NB4 (cell line): ENCODE results near the gene MRPS15.
"Not testable (repeated sequence)": the region's sequence is repeated elsewhere in the genome, so short reads cannot be mapped to it uniquely, and the experiment has no call there.

Experiments
- DNase-seq: peaks from one replicate; pipeline ENCODE4 v3.0.0; 2010; ENCODE audit warnings: low read depth
- H3K4me3 ChIP-seq: one replicate; pipeline ENCODE4 v1.5.1; 2011; ENCODE audit warnings: mild to moderate bottlenecking, low read depth, low read length, moderate library complexity
- MAX ChIP-seq: IDR thresholded peaks from 2 replicates; pipeline ENCODE4 v1.6.1; 2011; ENCODE audit warnings: low read depth, low read length
- MYC ChIP-seq: IDR thresholded peaks from 2 replicates; pipeline ENCODE4 v1.6.1; 2011; ENCODE audit warnings: low read depth, low read length
- POLR2A ChIP-seq: IDR thresholded peaks from 2 replicates; pipeline ENCODE4 v1.6.1; 2011; ENCODE audit warnings: mild to moderate bottlenecking; ENCODE audit not compliant: insufficient read length; ENCODE audit errors: extremely low read depth
- TF ChIP-seq, protein P1 (sequence below): IDR thresholded peaks from one replicate; pipeline ENCODE4 v1.5.1; 2012; ENCODE audit warnings: low read depth, low read length

Gene MRPS15

DNA sequence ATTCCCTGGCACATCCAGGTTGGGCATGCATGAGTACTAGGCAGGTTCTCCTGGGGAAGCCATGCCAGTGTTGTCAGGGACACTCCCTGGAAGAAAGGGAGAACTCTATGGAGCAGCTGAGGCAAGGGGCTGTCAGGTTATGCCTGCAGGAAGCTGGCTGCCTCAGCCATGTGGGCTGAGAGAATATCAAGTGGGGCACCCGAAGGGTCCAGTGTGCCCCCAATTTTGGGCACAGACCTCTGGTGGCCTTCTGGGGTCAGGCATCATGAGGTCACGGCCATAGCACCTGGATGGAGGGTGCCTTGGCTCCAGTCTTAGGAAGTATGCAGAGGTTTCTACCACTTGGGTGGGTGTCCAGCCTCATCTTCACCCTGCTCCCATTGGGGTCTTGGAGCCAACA is 16.0 kb upstream of the MRPS15 start:
- DNase-seq, result no peak
- TF ChIP-seq, protein P1, sequence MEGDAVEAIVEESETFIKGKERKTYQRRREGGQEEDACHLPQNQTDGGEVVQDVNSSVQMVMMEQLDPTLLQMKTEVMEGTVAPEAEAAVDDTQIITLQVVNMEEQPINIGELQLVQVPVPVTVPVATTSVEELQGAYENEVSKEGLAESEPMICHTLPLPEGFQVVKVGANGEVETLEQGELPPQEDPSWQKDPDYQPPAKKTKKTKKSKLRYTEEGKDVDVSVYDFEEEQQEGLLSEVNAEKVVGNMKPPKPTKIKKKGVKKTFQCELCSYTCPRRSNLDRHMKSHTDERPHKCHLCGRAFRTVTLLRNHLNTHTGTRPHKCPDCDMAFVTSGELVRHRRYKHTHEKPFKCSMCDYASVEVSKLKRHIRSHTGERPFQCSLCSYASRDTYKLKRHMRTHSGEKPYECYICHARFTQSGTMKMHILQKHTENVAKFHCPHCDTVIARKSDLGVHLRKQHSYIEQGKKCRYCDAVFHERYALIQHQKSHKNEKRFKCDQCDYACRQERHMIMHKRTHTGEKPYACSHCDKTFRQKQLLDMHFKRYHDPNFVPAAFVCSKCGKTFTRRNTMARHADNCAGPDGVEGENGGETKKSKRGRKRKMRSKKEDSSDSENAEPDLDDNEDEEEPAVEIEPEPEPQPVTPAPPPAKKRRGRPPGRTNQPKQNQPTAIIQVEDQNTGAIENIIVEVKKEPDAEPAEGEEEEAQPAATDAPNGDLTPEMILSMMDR, result no peak
- TF ChIP-seq POLR2A (no peak), MAX (no peak), MYC (no peak)
- H3K4me3 ChIP-seq, result no peak overlapping the region

GRCh38 chr1:36479505-36480051 is 15.4 kb upstream of the MRPS15 start:
- TF ChIP-seq POLR2A, result no peak
- H3K4me3 ChIP-seq, result no peak overlapping the region
- DNase-seq, result no peak

DNA sequence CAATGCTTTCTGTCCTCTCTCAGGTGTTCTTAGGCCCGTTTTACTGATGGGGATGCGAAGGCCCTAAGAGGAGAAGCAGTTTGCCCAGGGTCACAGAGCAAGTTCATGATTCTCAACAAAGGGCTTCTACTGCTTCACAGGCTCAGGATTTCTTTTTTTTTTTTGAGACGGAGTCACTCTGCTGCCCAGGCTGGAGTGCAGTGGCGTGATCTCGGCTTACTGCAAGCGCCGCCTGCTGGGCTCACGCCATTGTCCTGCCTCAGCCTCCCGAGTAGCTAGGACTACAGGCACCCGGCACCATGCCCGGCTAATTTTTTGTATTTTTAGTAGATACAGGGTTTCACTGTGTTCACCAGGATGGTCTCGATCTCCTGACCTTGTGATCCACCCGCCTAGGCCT is 13.4 kb upstream of the MRPS15 start:
- not testable (repeated sequence) for DNase-seq, H3K4me3 ChIP-seq

DNA sequence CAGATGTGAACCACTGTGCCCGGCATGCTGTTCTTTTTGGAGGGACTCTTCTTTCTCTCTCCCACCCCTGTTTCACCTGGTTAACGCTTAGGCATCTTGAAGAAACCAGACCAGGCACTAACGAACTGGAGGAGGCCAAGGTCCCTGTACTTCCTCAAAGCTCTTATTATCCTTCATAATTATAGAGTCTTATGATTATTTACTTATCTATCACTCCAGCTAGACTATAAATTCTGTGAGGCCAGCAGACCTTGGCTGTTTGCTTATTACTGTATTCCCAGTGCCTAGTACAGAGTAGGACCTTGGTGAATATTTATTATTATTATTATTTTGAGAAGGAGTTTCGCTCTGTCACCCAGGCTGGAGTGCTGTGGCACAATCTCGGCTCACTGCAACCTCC is 12.8 kb upstream of the MRPS15 start:
- no peak overlapping the region for H3K4me3 ChIP-seq
- no peak for TF ChIP-seq MYC
- TF ChIP-seq POLR2A, result no peak
- TF ChIP-seq, protein P1, result no peak
- TF ChIP-seq MAX, result no peak
- no peak for DNase-seq

DNA sequence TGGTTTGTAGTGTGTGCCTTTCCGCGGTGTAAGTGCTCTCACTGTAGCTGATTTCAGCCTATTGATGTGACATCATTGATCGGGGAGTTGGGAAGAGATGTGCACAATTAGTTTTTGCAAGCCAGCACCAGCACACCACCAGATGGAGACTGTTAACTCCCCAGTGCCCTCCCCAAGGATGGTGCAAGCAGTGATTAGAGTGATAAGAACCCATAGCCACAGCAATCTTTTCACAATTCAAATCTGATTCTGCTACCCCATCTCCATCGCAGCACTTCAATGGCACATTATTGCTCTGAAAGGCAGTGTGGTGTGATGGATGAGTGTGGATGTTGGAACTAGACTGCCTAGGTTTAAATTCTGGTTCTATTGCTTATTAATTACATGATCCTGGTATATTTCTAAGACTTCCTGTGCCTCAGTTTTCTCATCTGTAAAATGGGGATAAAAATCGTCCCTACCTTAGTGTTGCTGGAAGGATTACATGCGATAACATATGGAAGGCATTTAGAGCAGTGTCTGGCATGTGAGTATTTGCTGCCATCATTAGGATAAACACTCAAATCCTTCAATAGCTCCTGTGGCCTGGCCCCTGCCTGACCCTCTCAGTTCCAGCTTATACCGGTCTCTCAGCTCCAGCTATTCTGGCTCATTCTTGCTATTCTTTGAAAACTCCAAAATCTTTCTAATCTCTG is 11.9 kb upstream of the MRPS15 start:
- no peak overlapping the region for H3K4me3 ChIP-seq
- no peak for DNase-seq
- TF ChIP-seq POLR2A, result no peak
- no peak for TF ChIP-seq MYC
- no peak for TF ChIP-seq MAX
- TF ChIP-seq, protein P1, result no peak

DNA sequence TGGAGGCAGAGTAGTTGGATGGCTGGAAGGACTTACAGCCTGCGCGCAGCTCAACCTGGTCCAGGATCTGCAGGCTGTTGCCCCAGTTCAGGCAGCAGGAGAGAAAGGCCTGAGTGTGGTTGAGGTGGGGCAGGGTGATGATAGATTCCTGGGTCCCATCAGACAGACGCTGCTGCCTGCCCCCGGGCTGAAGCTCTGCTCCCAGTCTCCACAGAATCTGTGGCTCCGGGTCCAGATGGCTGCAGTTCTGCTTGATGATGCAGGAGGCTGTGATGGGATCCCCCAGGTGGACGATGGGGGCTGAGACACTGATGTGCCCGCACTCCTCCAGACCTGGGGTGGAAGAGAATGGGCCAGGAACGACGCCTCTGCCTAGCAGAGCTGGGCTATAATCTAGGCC is 11.2 kb upstream of the MRPS15 start:
- H3K4me3 ChIP-seq, result no peak overlapping the region
- TF ChIP-seq POLR2A (no peak), MAX (no peak), MYC (no peak)
- TF ChIP-seq, protein P1, result no peak
- DNase-seq, result no peak

DNA sequence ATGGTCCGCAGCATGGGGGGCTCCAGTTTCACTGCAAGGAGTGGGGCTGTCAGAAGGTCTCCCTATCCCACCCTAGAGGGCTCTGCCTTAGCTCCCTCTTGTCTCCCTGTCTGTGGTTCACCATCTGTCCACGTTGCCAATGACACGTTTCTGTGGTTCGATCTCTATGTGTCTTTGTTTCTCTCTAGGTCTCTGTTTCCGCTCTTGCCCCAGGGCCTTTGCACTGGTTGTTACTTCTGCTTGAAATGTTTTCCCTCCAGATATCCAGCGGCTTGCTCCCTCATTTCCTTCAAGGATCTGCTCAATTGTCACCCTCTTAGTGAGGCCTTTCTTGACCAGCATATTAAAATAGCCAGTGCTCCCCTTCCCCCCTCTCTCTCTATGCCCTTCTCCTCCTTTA is 8.5 kb upstream of the MRPS15 start:
- H3K4me3 ChIP-seq, result no peak overlapping the region
- TF ChIP-seq POLR2A (no peak), MAX (no peak), MYC (no peak)
- TF ChIP-seq, protein P1, result no peak
- DNase-seq, result no peak
